ENCODE results near the gene FHIT.

DNA sequence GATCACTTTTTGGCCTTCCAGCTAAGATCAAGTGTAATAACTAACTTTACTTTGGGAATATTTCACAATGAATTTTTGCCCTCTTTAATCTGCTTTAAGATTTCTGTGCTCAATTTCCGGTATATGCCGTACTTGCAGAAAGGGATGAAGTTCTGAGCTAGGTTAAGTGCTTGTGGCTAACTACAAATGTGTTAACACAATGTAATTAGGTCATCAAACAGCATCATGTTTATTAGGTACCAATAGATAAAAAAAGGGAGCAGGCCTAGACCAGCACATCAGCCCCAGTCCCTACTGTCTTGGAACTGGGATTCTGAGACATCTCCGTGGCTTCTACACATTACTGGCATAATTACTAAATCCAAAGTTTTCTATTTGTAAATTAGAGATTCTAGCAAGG lies 1268.7 kb downstream of the FHIT start:
- TF ChIP-seq POLR2A (IDR thresholded peaks at IDR 0.05) = no peak
- TF ChIP-seq, protein P1, sequence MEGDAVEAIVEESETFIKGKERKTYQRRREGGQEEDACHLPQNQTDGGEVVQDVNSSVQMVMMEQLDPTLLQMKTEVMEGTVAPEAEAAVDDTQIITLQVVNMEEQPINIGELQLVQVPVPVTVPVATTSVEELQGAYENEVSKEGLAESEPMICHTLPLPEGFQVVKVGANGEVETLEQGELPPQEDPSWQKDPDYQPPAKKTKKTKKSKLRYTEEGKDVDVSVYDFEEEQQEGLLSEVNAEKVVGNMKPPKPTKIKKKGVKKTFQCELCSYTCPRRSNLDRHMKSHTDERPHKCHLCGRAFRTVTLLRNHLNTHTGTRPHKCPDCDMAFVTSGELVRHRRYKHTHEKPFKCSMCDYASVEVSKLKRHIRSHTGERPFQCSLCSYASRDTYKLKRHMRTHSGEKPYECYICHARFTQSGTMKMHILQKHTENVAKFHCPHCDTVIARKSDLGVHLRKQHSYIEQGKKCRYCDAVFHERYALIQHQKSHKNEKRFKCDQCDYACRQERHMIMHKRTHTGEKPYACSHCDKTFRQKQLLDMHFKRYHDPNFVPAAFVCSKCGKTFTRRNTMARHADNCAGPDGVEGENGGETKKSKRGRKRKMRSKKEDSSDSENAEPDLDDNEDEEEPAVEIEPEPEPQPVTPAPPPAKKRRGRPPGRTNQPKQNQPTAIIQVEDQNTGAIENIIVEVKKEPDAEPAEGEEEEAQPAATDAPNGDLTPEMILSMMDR (IDR thresholded peaks at IDR 0.05) = no peak
